Thymus (tissue), 11 donors: ENCODE results near the gene SMYD5. TPM values are rescaled to one million over a fixed set of nuclear protein-coding genes. Genes with fewer than 3 reads are reported as not detected.

Experiments used
- DNase-seq, 9 donors: peaks; one replicate each; pipeline ENCODE4 v3.0.0-alpha.2; 2013; ENCODE audit warnings: low spot score in 9 of 9, low read depth in 6 of 9, missing footprints in 1 of 9
- H3K27ac ChIP-seq, 2 donors: one replicate each; pipeline ENCODE4 v1.5.1; 2013; ENCODE audit warnings: control low read depth in 1 of 2, low read depth in 1 of 2, low read length in 1 of 2, mild to moderate bottlenecking in 1 of 2, moderate library complexity in 1 of 2
- H3K27me3 ChIP-seq, 2 donors: one replicate each; pipeline ENCODE4 v1.5.1; 2013; ENCODE audit warnings: low read length in 1 of 2; ENCODE audit not compliant: control insufficient read depth in 2 of 2, insufficient read depth in 1 of 2
- H3K36me3 ChIP-seq, 2 donors: one replicate each; pipeline ENCODE4 v1.5.1; 2013; ENCODE audit warnings: low read length in 1 of 2, mild to moderate bottlenecking in 1 of 2, moderate library complexity in 1 of 2; ENCODE audit not compliant: control insufficient read depth in 2 of 2, insufficient read depth in 2 of 2
- H3K4me1 ChIP-seq, 2 donors: one replicate each; pipeline ENCODE4 v1.5.1; 2013; ENCODE audit warnings: low read length in 2 of 2; ENCODE audit not compliant: control insufficient read depth in 2 of 2, insufficient read depth in 2 of 2
- H3K4me3 ChIP-seq, 2 donors: one replicate each; pipeline ENCODE4 v1.5.1; 2013; ENCODE audit warnings: low read length in 2 of 2, control low read depth in 1 of 2, mild to moderate bottlenecking in 1 of 2
- H3K9me3 ChIP-seq, 2 donors: one replicate each; pipeline ENCODE4 v1.5.1; 2013; ENCODE audit warnings: low read length in 1 of 2, mild to moderate bottlenecking in 1 of 2; ENCODE audit not compliant: control insufficient read depth in 2 of 2, insufficient read depth in 1 of 2
- WGBS: extraction: QIAGEN DNeasy Blood & Tissue Kit; methylation state at CpG from one replicate; pipeline ENCODE4 v1.1.7; 2013; 5-methylcytosine and 5-hydroxymethylcytosine counted together
- polyA plus RNA-seq: library from polyadenylated mRNA; stranded (reverse); fragments of 200-250 nt; gene quantifications from one replicate; pipeline ENCODE4 v1.2.3, GENCODE V29; 2013
- total RNA-seq: library from RNA; stranded (reverse); fragments of 120-200 nt; gene quantifications from one replicate; pipeline ENCODE4 v1.2.4, GENCODE V29; 2013
- donor health status: healthy.

SMYD5 gene
- total and polyA plus RNA-seq, 2 donors: 11.5 to 14.5 TPM

- DNase-seq: no peak
Measured at GRCh38 chr2:73254343-73255006, 40.4 kb downstream of the SMYD5 start.

GRCh38 chr2:73255007-73255644 lies 41.1 kb downstream of the SMYD5 start:
- WGBS: 94% methylated on average over 4 of the region's 4 CpGs
- H3K27ac ChIP-seq: no peak overlapping the region
- no peak overlapping the region for H3K4me3 ChIP-seq
- no peaks in the 10 kb centered on the region for H3K9me3 ChIP-seq
- H3K27me3 ChIP-seq: no peaks in the 10 kb centered on the region
- DNase-seq: no peak
- no peaks in the 10 kb centered on the region for H3K4me1 ChIP-seq
- H3K36me3 ChIP-seq: peaks cover 67 to 68% of the 10 kb centered on the region in 2 donors

More at GRCh38 chr2:73254343-73255006, 40.4 kb downstream of the SMYD5 start:
- H3K36me3 ChIP-seq: peaks cover 68 to 72% of the 10 kb centered on the region in 2 donors
- no peaks in the 10 kb centered on the region for H3K4me1 ChIP-seq
- 98% methylated on average over 7 of the region's 7 CpGs for WGBS
- no peaks in the 10 kb centered on the region for H3K27me3 ChIP-seq
- H3K9me3 ChIP-seq: no peaks in the 10 kb centered on the region
- no peak overlapping the region for H3K27ac ChIP-seq
- H3K4me3 ChIP-seq: no peak overlapping the region

DNA sequence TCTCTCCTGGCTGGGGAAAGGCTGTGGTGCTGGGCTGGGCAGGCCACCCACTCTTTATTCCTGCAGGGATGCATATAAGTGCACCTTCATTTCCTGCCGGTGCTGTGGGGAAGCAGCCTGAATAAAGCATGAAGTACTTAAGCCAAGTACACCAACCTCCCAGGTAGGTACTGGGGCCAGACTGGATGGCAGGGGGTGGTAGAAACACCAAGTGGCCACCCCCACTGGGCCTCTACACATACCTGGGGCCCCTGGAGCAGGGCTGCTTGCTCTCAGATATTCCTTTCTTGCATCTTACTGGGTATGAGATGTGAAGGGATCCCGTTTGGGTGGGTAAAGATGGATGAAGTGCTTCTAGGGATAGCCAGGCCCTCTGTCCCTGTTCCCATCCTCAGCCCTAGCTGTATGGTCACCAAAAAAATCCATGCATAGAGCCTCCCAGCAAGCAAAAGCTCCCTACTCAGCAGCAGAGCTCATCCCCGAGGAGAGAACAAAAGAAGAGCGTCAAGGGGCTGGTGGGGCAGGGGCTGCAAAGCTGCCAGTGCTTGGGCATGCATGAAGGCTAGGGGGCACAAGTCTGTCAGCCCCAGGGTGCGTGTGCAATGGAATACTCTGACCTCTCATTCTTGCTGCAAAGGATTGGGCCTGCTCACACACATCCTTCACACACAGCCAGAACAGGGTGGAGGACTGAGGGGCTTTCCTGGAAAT lies 42.0 kb downstream of the SMYD5 start:
- Histone ChIP-seq H3K36me3 (peaks cover 61 to 63% of the 10 kb centered on the region in 2 donors), H3K4me1 (no peaks in the 10 kb centered on the region), H3K27me3 (no peaks in the 10 kb centered on the region), H3K27ac (no peak overlapping the region), H3K9me3 (no peaks in the 10 kb centered on the region), H3K4me3 (no peak overlapping the region)
- WGBS: 94% methylated on average over 5 of the region's 5 CpGs
- no peak for DNase-seq

DNA sequence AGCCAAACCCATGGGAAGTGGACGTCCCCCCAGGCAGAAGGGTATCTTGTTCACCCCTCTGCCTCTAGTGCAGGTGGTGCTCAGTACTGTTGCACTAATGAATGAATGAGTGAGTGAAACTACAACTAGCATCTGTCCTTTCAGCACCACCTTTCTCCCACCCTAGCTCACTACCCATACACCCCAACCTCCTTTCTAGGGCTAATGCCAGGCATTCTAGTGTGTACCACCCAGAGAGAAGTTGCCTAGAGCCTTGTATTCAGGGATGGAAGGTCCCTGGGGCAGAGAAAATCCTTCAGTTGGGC lies 42.5 kb downstream of the SMYD5 start:
- H3K9me3 ChIP-seq: no peaks in the 10 kb centered on the region
- no peak overlapping the region for H3K4me3 ChIP-seq
- H3K4me1 ChIP-seq: no peaks in the 10 kb centered on the region
- H3K36me3 ChIP-seq: peaks cover 56 to 58% of the 10 kb centered on the region in 2 donors
- no peaks in the 10 kb centered on the region for H3K27me3 ChIP-seq
- DNase-seq: no peak
- no peak overlapping the region for H3K27ac ChIP-seq
- whole genome bisulfite sequencing: 98% methylated on average over 1 of the region's 1 CpG

- H3K9me3 ChIP-seq: no peaks in the 10 kb centered on the region
- H3K4me3 ChIP-seq: no peak overlapping the region
- H3K27me3 ChIP-seq: no peaks in the 10 kb centered on the region
- WGBS: 97% methylated on average over 2 of the region's 2 CpGs
- peaks cover 51 to 53% of the 10 kb centered on the region in 2 donors for H3K36me3 ChIP-seq
- no peak overlapping the region for H3K27ac ChIP-seq
- H3K4me1 ChIP-seq: no peaks in the 10 kb centered on the region
- no peak for DNase-seq
Measured at GRCh38 chr2:73257021-73257420, 43.0 kb downstream of the SMYD5 start.

DNA sequence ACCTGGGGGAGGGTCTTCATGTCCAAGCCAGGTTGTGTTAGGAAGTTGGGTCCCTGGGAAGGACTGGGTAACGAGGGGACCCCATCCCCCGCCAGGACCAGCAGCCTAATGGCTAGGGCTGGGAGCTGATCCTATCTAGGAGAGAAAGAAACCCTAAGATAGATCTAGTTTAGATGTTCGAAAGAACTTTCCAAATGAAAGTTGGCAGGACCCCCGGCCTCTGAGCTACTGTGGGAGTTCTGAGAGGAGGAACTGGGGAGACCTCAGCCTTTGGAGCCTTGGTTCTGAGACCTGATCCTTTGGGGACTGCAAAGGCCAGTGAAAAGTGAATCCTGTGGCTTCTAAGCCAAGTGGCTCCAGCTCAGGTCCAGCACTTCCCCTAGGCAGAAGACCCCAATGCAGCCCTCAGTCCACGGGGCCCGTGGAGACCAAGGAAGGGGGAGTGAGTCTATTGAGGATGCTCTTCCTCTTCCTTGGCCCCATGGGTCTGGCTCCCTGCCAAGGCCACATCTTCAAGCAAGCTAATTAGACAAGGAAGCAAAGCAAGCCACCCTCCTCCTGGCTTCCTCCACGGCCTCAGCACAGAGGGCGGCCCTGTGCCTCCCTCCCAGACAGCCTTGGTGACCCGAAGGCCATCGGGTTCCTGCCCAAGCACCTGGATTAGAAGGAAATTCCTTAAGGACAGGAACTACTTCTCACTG lies 43.5 kb downstream of the SMYD5 start:
- H3K4me1 ChIP-seq: no peaks in the 10 kb centered on the region
- no peak overlapping the region for H3K27ac ChIP-seq
- DNase-seq: no peak
- WGBS: 79% methylated on average over 10 of the region's 10 CpGs
- no peaks in the 10 kb centered on the region for H3K9me3 ChIP-seq
- peaks cover 46 to 48% of the 10 kb centered on the region in 2 donors for H3K36me3 ChIP-seq
- H3K27me3 ChIP-seq: no peaks in the 10 kb centered on the region
- H3K4me3 ChIP-seq: no peak overlapping the region

DNA sequence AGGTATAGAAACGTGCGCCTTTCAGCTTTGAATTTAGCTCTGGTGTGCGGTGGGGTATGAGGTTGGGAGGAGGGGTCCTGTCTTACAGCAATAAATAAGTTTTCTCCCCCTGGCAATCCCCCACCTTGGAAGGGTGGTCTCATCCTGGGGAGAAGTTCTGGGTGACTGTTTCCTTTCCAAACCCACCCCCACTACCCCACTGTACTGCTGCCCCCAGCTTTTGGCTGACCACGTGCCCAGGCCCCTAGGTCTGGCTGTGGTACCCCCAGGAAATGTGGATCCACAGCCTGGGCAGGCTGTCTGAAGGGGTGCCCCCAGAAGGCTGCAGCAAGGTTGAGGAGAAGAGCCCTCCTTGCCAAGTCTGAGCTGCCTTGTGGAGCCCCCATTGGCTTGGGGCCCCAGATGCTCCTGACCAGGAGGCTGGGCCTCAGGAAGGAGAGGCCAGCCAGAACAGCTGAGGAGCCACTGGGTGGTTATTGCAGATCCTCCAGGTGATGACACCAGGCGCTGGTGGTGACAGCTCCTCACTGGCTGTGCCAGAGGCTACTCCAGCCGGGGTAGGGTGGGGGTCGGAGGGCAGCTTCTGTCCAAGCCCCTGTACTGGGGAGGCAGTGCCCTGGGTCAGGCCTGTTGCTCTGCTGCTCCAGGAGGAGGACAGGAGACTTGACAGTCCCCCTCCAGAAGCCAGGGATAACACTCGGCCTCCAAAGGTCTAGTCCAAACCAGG lies 44.3 kb downstream of the SMYD5 start:
- 97% methylated on average over 8 of the region's 8 CpGs for WGBS

GRCh38 chr2:73258913-73259215 lies 44.8 kb downstream of the SMYD5 start:
- Histone ChIP-seq H3K4me3 (no peak overlapping the region), H3K9me3 (no peaks in the 10 kb centered on the region), H3K27me3 (no peaks in the 10 kb centered on the region), H3K27ac (no peak overlapping the region), H3K36me3 (peaks cover 33 to 40% of the 10 kb centered on the region in 2 donors), H3K4me1 (no peaks in the 10 kb centered on the region)
- WGBS: 97% methylated on average over 9 of the region's 9 CpGs
- no peak for DNase-seq

More for the DNA sequence above, 44.3 kb downstream of the SMYD5 start:
- H3K4me1 ChIP-seq: no peaks in the 10 kb centered on the region
- H3K36me3 ChIP-seq: peaks cover 38 to 40% of the 10 kb centered on the region in 2 donors
- no peak overlapping the region for H3K27ac ChIP-seq
- no peak overlapping the region for H3K4me3 ChIP-seq
- DNase-seq: no peak
- no peaks in the 10 kb centered on the region for H3K9me3 ChIP-seq
- no peaks in the 10 kb centered on the region for H3K27me3 ChIP-seq
